GM12878 (cell line): ENCODE data around the gene PRX.

ENCODE experiments used
- CTCF ChIP-seq, 3 experiments: IDR thresholded peaks in 2 of 3; conservative IDR thresholded peaks in 1 of 3; 2 replicates each; pipeline ENCODE4 v1.5.1; 2011; ENCODE audit warnings: low read depth in 3 of 3, low read length in 3 of 3, mild to moderate bottlenecking in 3 of 3, control low read depth in 2 of 3, moderate library complexity in 2 of 3, inconsistent platforms in 1 of 3, mixed read lengths in 1 of 3; ENCODE audit not compliant: control insufficient read depth in 2 of 3, insufficient read depth in 1 of 3; ENCODE audit errors: extremely low read depth in 1 of 3
- RFX5 ChIP-seq: IDR thresholded peaks from 2 replicates; pipeline ENCODE4 v1.6.1; 2011; ENCODE audit warnings: low read depth, low read length, improper control_type of control experiment
- SIN3A ChIP-seq: IDR thresholded peaks from 2 replicates; pipeline ENCODE4 v1.6.1; 2012; ENCODE audit warnings: low read depth, low read length, improper control_type of control experiment
- SRF ChIP-seq, 2 experiments: IDR thresholded peaks; 2 replicates each; pipeline ENCODE4 v1.6.1; 2011; ENCODE audit warnings: low read depth in 2 of 2, low read length in 2 of 2, mild to moderate bottlenecking in 1 of 2, moderate library complexity in 1 of 2
- ZNF274 ChIP-seq: IDR thresholded peaks from one replicate; pipeline ENCODE4 v1.8.0; 2011; ENCODE audit not compliant: insufficient read length, insufficient read depth

- TF ChIP-seq RFX5 (no peak), ZNF274 (no peak), CTCF (IDR thresholded peaks at IDR 0.05 in 2 of 3, conservative IDR thresholded peaks at IDR 0.05 in 1 of 3; ENCODE audit: control insufficient read depth in 2 of 3, extremely low read depth in 1 of 3, insufficient read depth in 1 of 3, low read depth in 3 of 3, low read length in 3 of 3) (no peak), SRF (IDR thresholded peaks at IDR 0.05; ENCODE audit: low read depth in 2 of 2, low read length in 2 of 2) (no peak), SIN3A (no peak)
Observed at GRCh38 chr19:40411125-40411842, 1.9 kb downstream of the PRX start.
